HFF-Myc (cell line): Measurements from ENCODE around the gene THAP11.

Experiments
- DNase-seq: peaks from one replicate; pipeline ENCODE4 v3.0.0-alpha.2; 2011; ENCODE audit warnings: low read depth; ENCODE audit errors: extremely low read depth
- H3K4me3 ChIP-seq: replicated peaks from 2 replicates; pipeline ENCODE4 v1.5.1; 2011; ENCODE audit warnings: low read depth, mild to moderate bottlenecking, control low read depth, low read length
- TF ChIP-seq, protein P1 (sequence below): IDR thresholded peaks from 2 replicates; pipeline ENCODE4 v1.5.1; 2012; ENCODE audit warnings: mild to moderate bottlenecking, low read depth, low read length, control low read depth; ENCODE audit errors: missing control alignments

Gene THAP11

DNA sequence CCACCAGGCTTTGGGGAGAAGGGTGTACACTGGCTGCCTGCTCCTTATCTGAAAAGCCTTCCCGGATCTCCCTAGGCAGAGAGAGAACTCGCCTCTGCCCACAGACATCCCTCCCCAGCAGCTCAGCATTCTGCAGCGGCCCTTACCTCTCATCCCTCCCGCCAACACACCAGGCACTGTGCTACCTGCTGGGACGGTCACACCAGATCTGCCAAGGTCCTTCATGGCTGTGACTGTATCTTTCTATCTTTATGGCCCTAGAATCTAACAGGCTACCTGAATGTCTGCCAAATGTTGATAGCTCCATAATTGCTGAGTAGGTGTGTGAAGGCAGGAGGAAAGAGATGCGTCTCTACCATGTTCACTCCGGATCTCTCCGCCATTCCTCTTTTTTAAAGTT is 27.6 kb upstream of the THAP11 start:
- TF ChIP-seq, protein P1, sequence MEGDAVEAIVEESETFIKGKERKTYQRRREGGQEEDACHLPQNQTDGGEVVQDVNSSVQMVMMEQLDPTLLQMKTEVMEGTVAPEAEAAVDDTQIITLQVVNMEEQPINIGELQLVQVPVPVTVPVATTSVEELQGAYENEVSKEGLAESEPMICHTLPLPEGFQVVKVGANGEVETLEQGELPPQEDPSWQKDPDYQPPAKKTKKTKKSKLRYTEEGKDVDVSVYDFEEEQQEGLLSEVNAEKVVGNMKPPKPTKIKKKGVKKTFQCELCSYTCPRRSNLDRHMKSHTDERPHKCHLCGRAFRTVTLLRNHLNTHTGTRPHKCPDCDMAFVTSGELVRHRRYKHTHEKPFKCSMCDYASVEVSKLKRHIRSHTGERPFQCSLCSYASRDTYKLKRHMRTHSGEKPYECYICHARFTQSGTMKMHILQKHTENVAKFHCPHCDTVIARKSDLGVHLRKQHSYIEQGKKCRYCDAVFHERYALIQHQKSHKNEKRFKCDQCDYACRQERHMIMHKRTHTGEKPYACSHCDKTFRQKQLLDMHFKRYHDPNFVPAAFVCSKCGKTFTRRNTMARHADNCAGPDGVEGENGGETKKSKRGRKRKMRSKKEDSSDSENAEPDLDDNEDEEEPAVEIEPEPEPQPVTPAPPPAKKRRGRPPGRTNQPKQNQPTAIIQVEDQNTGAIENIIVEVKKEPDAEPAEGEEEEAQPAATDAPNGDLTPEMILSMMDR, result no peak
- no peak for DNase-seq

DNA sequence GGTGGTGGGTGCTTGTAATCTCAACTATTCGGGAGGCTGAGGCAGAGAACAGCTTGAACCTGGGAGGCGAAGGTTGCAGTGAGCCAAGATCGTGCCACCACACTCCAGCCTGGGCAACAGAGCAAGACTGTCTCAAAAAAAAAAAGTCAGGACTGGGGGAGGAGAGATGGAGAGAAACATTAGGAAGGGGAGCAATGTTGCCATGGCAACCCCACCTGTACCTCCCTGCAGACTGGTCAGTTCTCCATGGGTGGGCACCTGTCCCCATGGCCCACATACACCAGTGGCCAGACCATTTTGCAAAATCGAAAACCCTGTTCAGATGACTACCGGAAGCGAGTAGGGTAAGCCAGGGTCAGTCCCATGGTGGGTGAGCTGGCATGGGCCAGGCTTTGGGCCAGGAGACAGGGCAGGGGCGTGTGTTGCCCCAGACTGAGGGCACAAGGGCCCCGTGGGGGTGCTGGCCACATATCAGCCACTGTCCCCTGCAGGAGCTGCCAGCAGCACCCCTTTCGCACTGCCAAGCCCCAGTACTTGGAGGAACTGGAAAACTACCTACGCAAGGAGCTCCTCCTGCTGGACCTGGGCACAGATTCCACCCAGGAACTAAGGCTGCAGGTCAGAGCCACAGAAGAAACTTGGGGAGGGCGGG is 21.4 kb upstream of the THAP11 start:
- TF ChIP-seq, protein P1, result no peak
- H3K4me3 ChIP-seq, result no peak overlapping the region
- DNase-seq, result no peak

More for the DNA sequence above, 27.6 kb upstream of the THAP11 start:
- H3K4me3 ChIP-seq, result no peak overlapping the region

DNA sequence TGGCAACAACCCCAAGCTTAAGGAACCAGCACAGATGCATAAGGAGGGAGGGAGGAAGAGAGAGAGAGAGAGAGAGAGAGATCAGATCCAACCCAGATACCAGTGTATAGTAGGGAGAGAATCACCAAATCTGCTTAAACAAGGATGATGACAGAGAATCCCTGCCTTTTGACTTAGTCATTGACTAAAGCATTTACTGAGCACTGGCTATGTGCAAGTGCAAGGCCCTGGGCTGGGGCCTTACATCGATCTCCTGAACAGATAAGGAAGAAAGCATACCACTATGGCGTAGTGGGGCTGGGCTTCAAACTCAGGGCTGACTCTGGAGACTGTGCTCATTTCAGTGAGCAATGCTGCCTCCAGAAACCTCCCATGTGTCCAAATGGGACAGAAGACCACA is 19.6 kb upstream of the THAP11 start:
- TF ChIP-seq, protein P1, result no peak
- H3K4me3 ChIP-seq, result no peak overlapping the region
- no peak for DNase-seq

DNA sequence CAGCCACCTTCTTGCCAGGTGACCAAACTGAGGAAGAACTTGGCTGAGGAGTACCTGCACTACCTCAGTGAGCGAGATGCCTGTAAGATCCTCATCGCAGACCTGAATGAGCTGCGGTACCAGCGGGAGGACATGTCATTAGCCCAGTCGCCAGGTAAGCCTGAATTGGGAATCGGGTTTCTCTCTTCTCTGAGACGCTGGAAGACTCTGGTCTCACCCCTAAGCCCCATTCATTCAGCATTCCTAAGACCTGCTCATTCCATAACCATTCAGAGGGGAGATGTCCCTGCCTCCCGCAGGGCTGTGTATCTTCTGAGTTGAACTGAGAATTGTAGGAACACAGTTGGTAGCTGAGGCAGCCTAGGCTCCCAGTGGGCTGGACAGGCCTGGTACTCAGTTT is 17.0 kb upstream of the THAP11 start:
- TF ChIP-seq, protein P1, result no peak
- H3K4me3 ChIP-seq, result no peak overlapping the region
- no peak for DNase-seq

DNA sequence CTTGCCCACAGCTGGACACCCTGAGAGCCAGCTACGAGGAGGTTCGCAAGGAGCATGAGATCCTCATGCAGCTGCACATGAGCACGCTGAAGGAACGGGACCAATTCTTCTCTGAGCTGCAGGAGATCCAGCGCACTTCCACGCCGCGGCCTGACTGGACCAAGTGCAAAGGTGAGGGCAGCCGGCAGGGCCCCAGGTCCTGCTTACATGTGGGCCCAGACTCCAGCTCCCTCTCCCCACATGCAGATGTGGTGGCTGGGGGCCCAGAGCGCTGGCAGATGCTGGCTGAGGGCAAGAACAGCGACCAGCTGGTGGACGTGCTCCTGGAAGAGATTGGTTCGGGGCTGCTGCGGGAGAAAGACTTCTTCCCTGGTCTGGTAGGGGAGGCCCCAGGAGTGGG is 16.2 kb upstream of the THAP11 start:
- no peak for DNase-seq
- H3K4me3 ChIP-seq, result no peak overlapping the region
- TF ChIP-seq, protein P1, result no peak

DNA sequence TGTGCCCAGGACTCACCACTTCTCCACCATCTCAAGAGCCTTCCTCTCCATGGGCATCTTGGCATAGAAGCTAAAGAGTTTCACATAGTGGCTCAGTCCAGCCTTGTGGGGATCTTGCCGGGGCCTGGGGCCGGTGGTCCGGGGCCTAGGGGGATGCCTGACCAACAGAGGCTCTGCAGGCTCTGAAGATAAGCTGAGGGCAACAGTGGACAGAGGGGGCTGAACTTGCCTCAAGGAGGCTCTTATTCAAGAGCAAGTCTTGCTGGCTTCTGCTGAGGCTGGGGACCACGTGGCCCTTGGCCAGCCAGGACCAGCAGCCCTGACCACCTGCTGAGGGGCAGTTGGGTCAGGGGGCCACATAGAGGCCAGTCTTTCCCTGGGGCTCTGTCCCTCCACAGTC is 13.5 kb upstream of the THAP11 start:
- no peak for DNase-seq
- TF ChIP-seq, protein P1, result no peak
- H3K4me3 ChIP-seq, result no peak overlapping the region

DNA sequence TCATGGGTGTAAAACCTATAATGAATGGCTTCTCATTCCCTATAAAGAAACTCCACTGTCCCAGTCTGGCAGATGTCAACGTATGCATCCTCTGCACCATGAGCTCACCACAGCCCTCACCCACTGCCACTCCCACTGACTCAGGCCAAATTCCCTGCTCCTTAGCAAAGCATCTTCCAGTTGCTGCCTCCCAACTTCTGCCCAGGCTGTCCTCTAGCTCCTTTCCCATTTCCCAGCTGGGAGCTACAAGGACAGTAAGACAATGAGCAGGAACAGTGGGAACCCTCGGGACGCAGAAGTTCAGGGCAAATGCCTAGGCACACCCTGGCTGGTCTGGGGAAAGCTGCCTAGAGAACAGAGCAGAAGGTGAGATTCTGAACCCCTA is 9.1 kb upstream of the THAP11 start:
- TF ChIP-seq, protein P1, result no peak
- H3K4me3 ChIP-seq, result peak overlapping the region; percentile 62
- DNase-seq, result no peak
